C4-2B (cell line): ENCODE data around the gene RPS19BP1.
A peak's percentile ranks its signal among the peaks of the same experiment; 100 is the strongest.

Experiments used
- H3K27ac ChIP-seq: fragments of 450-650 bp; 2 replicates; pipeline ENCODE4 v1.5.1; 2017
- CTCF ChIP-seq: fragments of 450-650 bp; conservative IDR thresholded peaks from 2 replicates; pipeline ENCODE4 v1.5.1; 2017; ENCODE audit warnings: mild to moderate bottlenecking
- ZFX ChIP-seq: fragments of 450-650 bp; IDR thresholded peaks from 2 replicates; pipeline ENCODE4 v1.6.1; 2017

RPS19BP1 gene

DNA sequence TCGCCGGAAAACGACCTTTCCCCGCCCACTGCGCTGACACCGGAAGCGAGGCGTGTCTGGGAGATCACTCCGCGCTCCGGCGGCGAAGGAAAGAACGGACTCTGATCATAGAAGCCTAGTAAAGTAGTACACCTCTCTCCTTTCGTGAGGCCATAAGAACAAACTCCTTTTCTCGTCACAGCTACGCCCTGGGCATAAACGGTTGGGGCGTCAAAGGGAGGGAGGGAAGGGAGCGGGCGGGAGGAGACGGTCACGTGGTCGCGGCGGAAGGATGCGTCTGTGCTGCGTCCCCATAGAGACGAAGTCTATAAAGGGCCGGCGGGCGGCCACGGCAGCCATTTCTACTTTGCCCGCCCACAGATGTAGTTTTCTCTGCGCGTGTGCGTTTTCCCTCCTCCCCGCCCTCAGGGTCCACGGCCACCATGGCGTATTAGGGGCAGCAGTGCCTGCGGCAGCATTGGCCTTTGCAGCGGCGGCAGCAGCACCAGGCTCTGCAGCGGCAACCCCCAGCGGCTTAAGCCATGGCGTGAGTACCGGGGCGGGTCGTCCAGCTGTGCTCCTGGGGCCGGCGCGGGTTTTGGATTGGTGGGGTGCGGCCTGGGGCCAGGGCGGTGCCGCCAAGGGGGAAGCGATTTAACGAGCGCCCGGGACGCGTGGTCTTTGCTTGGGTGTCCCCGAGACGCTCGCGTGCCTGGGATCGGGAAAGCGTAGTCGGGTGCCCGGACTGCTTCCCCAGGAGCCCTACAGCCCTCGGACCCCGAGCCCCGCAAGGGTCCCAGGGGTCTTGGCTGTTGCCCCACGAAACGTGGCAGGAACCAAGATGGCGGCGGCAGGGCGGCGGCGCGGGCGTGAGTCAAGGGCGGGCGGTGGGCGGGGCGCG, 12.1 kb downstream of the RPS19BP1 start, which contains the start of gene ATF4:
Gene ATF4 (plus strand): TSS at position 337 of the 880 bp plus-strand sequence. CDS start 884 bp downstream, outside the sequence.
- H3K27ac ChIP-seq = peak within 1 kb of the TSS; percentile 100
- no peak for TF ChIP-seq CTCF
- TF ChIP-seq ZFX = no peak

DNA sequence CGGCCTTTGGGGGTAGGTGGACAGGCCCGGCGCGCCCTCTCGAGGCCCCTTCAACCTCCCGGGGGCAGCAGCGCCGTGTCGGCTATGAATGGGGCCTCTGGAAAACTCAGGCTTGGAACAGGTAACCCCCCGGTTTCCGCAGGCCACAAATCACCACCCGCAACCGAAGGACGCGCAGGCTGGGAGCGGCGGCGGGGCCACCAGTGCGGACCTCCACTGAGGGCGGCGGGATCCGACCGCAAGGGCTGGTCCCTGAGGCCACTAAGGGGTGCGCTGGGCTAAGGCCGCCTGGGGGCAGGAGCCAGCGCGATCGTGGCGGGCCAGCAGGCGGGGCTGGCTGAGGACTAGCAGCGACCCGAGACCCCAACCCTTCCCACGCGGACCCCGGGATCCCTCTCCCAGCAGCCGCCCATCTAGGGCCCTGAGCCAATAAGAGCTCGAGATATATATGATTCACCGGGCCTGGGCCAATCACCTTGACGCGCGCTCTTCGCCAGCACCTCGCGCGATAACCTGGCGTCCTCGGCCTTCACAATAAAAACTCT, 12.8 kb downstream of the RPS19BP1 start:
- TF ChIP-seq ZFX = peak; percentile 86
- TF ChIP-seq CTCF = peak; percentile 58
- H3K27ac ChIP-seq = peak overlapping the region; percentile 100

- H3K27ac ChIP-seq = peak overlapping the region; percentile 100
- no peak for TF ChIP-seq CTCF
- TF ChIP-seq ZFX = no peak
Measured at GRCh38 chr22:39518996-39519680, 13.4 kb downstream of the RPS19BP1 start.

DNA sequence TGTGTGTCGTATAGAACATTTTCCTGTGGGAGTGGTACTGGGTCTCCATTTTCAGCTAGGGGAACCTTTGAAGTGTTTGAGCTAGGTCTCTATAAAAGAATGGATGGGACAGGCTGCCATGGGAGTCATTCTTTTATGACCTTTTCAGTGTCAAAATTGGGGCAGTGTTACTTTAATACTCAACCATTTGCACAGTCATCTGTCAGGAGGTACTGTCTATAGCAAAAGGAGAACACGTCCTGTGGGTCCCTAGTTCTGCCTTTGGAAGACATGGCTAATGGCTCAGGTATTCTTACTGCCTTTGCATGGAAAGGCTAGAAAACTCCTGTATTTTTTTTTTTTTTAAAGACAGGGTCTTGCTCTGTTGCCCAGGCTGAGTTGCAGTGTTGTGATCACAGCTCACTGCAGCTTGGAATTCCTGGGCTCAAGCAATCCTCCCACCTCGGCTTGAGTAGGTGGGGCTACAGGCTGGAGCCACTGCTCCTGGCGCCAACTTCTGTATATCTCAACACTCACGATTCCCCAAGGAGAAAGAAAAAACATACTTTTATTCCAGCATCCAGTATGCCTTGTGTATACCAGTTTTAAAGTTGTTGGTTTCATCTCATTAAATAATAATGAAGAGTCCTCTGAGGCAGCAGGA, 14.3 kb downstream of the RPS19BP1 start:
- H3K27ac ChIP-seq = peak overlapping the region; percentile 100
- TF ChIP-seq ZFX (no peak), CTCF (no peak)

GRCh38 chr22:39517470-39517869, 15.1 kb downstream of the RPS19BP1 start:
- TF ChIP-seq ZFX (no peak), CTCF (no peak)
- no peak overlapping the region; the same call in 1 of the 2 replicates for H3K27ac ChIP-seq

DNA sequence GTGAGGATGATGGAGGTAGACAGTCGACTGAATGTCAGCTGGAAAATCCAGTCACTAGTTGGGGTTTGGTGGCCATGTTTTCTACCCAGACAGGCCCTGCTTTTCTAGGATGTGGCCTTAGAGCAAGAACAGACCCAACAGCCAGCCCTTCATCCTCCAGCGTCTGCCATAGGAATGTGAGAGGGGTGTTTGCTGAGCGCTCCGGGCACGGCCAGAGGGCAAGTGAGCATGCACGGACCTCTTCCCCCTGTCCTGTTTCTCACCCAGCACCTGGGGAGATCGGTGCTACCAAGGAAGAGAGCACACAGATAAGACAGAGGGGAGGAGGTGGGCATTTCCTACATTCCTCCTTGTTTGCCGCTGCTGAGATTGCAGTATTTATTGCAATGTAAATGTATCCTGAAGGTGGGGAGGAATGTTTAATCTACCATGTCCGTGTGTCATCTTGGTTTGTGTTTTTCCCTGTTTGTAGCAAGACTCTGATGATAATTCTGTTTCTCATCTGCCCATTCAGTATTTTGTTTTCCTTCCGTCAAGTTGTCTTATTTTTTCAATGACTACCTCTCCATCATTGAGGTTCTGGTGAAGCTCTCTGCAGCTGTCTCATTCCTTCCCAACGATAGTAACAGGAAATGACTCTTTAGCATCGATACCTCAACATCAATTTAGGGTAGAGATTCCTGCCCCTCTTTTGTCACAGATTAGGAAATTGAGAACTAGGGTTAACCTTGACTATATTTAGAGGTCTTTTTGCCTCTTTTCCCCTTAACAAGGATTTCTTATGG, 17.1 kb downstream of the RPS19BP1 start:
- no peak overlapping the region for H3K27ac ChIP-seq
- TF ChIP-seq ZFX (no peak), CTCF (no peak)
